ENCODE data around the gene SAGE1. TPM values are rescaled to one million over a fixed set of nuclear protein-coding genes. Genes with fewer than 3 reads are reported as not detected.

SAGE1 gene
- total and polyA plus RNA-seq, 2 experiments from 2014 or later: not detected

- no peaks in the 10 kb centered on the region for H4K20me1 ChIP-seq (replicated peaks; ENCODE audit: insufficient read depth)
- H3K36me3 ChIP-seq (ENCODE audit: insufficient read depth): no peaks in the 10 kb centered on the region
- Mint-ChIP-seq H3K9me3 (no peaks in the 10 kb centered on the region), H3K4me1 (no peaks in the 10 kb centered on the region), H3K36me3 (ENCODE audit: low read depth) (no peaks in the 10 kb centered on the region), H3K27me3 (ENCODE audit: insufficient read depth, low read depth, poor library complexity) (peaks cover 7% of the 10 kb centered on the region), H3K4me3 (no peak overlapping the region), H3K27ac (no peak overlapping the region)
- no peak for TF ChIP-seq CREB1 (CRISPR knock-in tag; IDR thresholded peaks at IDR 0.05; ENCODE audit: low read depth)
- TF ChIP-seq CTCF (conservative IDR thresholded peaks at IDR 0.05; ENCODE audit: low read depth in 2 of 2): peak; percentile 57 to 73
- no peak for TF ChIP-seq POLR2AphosphoS5 (IDR thresholded peaks at IDR 0.05; ENCODE audit: low read depth)
- TF ChIP-seq ETS1 (IDR thresholded peaks at IDR 0.05): no peak
- no peak for TF ChIP-seq NANOG (IDR thresholded peaks at IDR 0.05; ENCODE audit: borderline replicate concordance)
- ATAC-seq (peak; percentile 95), DNase-seq (ENCODE audit: low spot score) (peak; percentile 76)
- H3K27ac ChIP-seq (ENCODE audit: low read depth): no peak overlapping the region
- H3K9me2 ChIP-seq (ENCODE audit: insufficient read depth): no peaks in the 10 kb centered on the region
- no peaks in the 10 kb centered on the region for H3K27me3 ChIP-seq (ENCODE audit: insufficient read depth)
- no peak overlapping the region for H3K4me2 ChIP-seq
- H3F3A ChIP-seq (replicated peaks; ENCODE audit: low read depth): no peaks in the 10 kb centered on the region
- no peak overlapping the region for H3K4me3 ChIP-seq
- no peaks in the 10 kb centered on the region for H3K79me2 ChIP-seq (replicated peaks; ENCODE audit: insufficient read depth)
- no peaks in the 10 kb centered on the region for H3K4me1 ChIP-seq (ENCODE audit: insufficient read depth)
- H2AFZ ChIP-seq: no peak overlapping the region
These were observed 38.4 kb downstream of the SAGE1 start for GRCh38 chrX:135931644-135932487.

GRCh38 chrX:135944486-135944885, 51.0 kb downstream of the SAGE1 start:
- no peaks in the 10 kb centered on the region for H3K9me2 ChIP-seq (ENCODE audit: insufficient read depth)
- H3K4me3 Mint-ChIP-seq: no peak overlapping the region
- no peak overlapping the region for H3K4me2 ChIP-seq
- no peak overlapping the region for H3K27ac ChIP-seq (ENCODE audit: low read depth)
- H3K36me3 Mint-ChIP-seq (ENCODE audit: low read depth): no peaks in the 10 kb centered on the region
- TF ChIP-seq NANOG (IDR thresholded peaks at IDR 0.05; ENCODE audit: borderline replicate concordance): no peak
- TF ChIP-seq CREB1 (CRISPR knock-in tag; IDR thresholded peaks at IDR 0.05; ENCODE audit: low read depth): no peak
- no peak for TF ChIP-seq CTCF (conservative IDR thresholded peaks at IDR 0.05; ENCODE audit: low read depth in 2 of 2)
- no peak for TF ChIP-seq POLR2AphosphoS5 (IDR thresholded peaks at IDR 0.05; ENCODE audit: low read depth)
- H3K27me3 Mint-ChIP-seq (ENCODE audit: insufficient read depth, low read depth, poor library complexity): peaks cover 2% of the 10 kb centered on the region
- H3K79me2 ChIP-seq (replicated peaks; ENCODE audit: insufficient read depth): no peaks in the 10 kb centered on the region
- H3K4me1 Mint-ChIP-seq: no peaks in the 10 kb centered on the region
- H3F3A ChIP-seq (replicated peaks; ENCODE audit: low read depth): no peaks in the 10 kb centered on the region
- H2AFZ ChIP-seq: no peak overlapping the region
- no peak for ATAC-seq
- no peak overlapping the region for H3K4me3 ChIP-seq
- no peaks in the 10 kb centered on the region for H3K36me3 ChIP-seq (ENCODE audit: insufficient read depth)
- H3K27ac Mint-ChIP-seq: no peak overlapping the region
- peaks cover 5% of the 10 kb centered on the region; the same call in 1 of the 3 replicates for H3K9me3 Mint-ChIP-seq
- DNase-seq (ENCODE audit: low spot score): no peak
- H3K27me3 ChIP-seq (ENCODE audit: insufficient read depth): no peaks in the 10 kb centered on the region
- H4K20me1 ChIP-seq (replicated peaks; ENCODE audit: insufficient read depth): no peaks in the 10 kb centered on the region
- no peaks in the 10 kb centered on the region for H3K4me1 ChIP-seq (ENCODE audit: insufficient read depth)

Measured in GM23338 (cell line).